Prostate gland (tissue), 2 donors: ENCODE measurements around the gene MSH6.

Experiments
- CTCF ChIP-seq, 4 experiments: fragments of 200-600 bp in 2 of 4; fragments of 450-650 bp in 2 of 4; sonication (generic) in 2 of 4; IDR thresholded peaks; 1 replicate in 3 of 4; 2 replicates in 1 of 4; pipeline ENCODE4 v1.5.1; 2016 to 2019; ENCODE audit warnings: antibody characterized with exemption in 4 of 4, mild to moderate bottlenecking in 2 of 4, moderate library complexity in 2 of 4
- POLR2A ChIP-seq: fragments of 450-650 bp; IDR thresholded peaks from one replicate; pipeline ENCODE4 v1.6.1; 2016; ENCODE audit warnings: antibody characterized with exemption, mild to moderate bottlenecking

- TF ChIP-seq CTCF (IDR thresholded peaks at IDR 0.05) (no peak), POLR2A (no peak)
These were observed 35.1 kb upstream of the MSH6 start for GRCh38 chr2:47747878-47748277.
